Lung (tissue), 12 donors: ENCODE results near the gene ULK4. TPM values are rescaled to one million over a fixed set of nuclear protein-coding genes. Genes with fewer than 3 reads are reported as not detected.

Experiments used
- ATAC-seq: fragments of 200-7000 bp; cut with Tn5 transposase; one replicate; pipeline ENCODE4 v1.9.1; 2020; ENCODE audit warnings: moderate number of reproducible peaks; ENCODE audit not compliant: insufficient read depth, low FRiP score
- DNase-seq, 3 donors: peaks; one replicate each; pipeline ENCODE4 v3.0.0-alpha.2; 2013 to 2017
- H3K27ac ChIP-seq, 2 donors: one replicate each; pipeline ENCODE4 v1.5.1; 2013; ENCODE audit warnings: mild to moderate bottlenecking in 2 of 2, moderate library complexity in 2 of 2, control low read depth in 1 of 2, inconsistent platforms in 1 of 2, low read depth in 1 of 2, low read length in 1 of 2
- H3K27me3 ChIP-seq, 3 donors: one replicate each; pipeline ENCODE4 v1.5.1; 2013; ENCODE audit warnings: low read length in 2 of 3; ENCODE audit not compliant: control insufficient read depth in 3 of 3, insufficient read depth in 3 of 3
- H3K36me3 ChIP-seq, 4 donors: one replicate each; pipeline ENCODE4 v1.5.1; 2013; ENCODE audit warnings: low read length in 4 of 4, mild to moderate bottlenecking in 1 of 4, moderate library complexity in 1 of 4; ENCODE audit not compliant: control insufficient read depth in 4 of 4, insufficient read depth in 4 of 4
- H3K4me1 ChIP-seq, 5 donors: one replicate each; pipeline ENCODE4 v1.5.1; 2013; ENCODE audit warnings: low read length in 5 of 5, mild to moderate bottlenecking in 2 of 5, moderate library complexity in 1 of 5; ENCODE audit not compliant: control insufficient read depth in 5 of 5, insufficient read depth in 5 of 5
- H3K4me3 ChIP-seq: one replicate; pipeline ENCODE4 v1.5.1; 2013; ENCODE audit warnings: mild to moderate bottlenecking, control low read depth, moderate library complexity
- H3K9ac ChIP-seq, 2 donors: one replicate each; pipeline ENCODE4 v1.5.1; 2013; ENCODE audit warnings: low read length in 2 of 2, control low read depth in 1 of 2; ENCODE audit not compliant: insufficient read depth in 1 of 2
- H3K9me3 ChIP-seq, 4 donors: one replicate each; pipeline ENCODE4 v1.5.1; 2013; ENCODE audit warnings: low read length in 3 of 4, mild to moderate bottlenecking in 1 of 4, moderate library complexity in 1 of 4; ENCODE audit not compliant: control insufficient read depth in 4 of 4, insufficient read depth in 3 of 4
- CTCF ChIP-seq: IDR thresholded peaks from 2 replicates; pipeline ENCODE4 v1.5.1; 2012; ENCODE audit warnings: mild to moderate bottlenecking; ENCODE audit errors: control extremely low read depth, extremely low read depth
- WGBS, 2 donors: extraction: QIAGEN DNeasy Blood & Tissue Kit; methylation state at CpG; one replicate each; pipeline ENCODE4 v1.1.7; 2013; 5-methylcytosine and 5-hydroxymethylcytosine counted together
- polyA plus RNA-seq, 2 donors: library from polyadenylated mRNA; stranded (reverse); fragments of 200-250 nt; gene quantifications; one replicate each; pipeline ENCODE4 v1.2.1, GENCODE V29; 2013
- total RNA-seq, 2 donors: library from RNA; depleted of rRNA in 1 of 2; stranded (reverse); fragments of >200 nt in 1 of 2; gene quantifications; one replicate each; pipeline ENCODE4 v1.2.1, GENCODE V29; 2014 to 2021
- donor health status: control.
- donor health status: control.
- donor health status: Bipolar disorder and iron deficiency.
- donor health status: healthy.
- donor health status: DM: yes; HTN: yes; CAD: no.

Gene ULK4
- total and polyA plus RNA-seq, 4 donors, result 2.8 to 56.0 (median 12.6) TPM

- WGBS, 2 donors, result 94 to 100% methylated on average over 3 of the region's 3 CpGs
- no peak overlapping the region for H3K4me3 ChIP-seq
- H3K9ac ChIP-seq, result no peak overlapping the region
- H3K27me3 ChIP-seq, result no peaks in the 10 kb centered on the region
- ATAC-seq (no peak), DNase-seq (no peak)
- H3K4me1 ChIP-seq, result peaks cover 0 to 13% (median 0%) of the 10 kb centered on the region in 5 donors
- H3K36me3 ChIP-seq, result no peaks in the 10 kb centered on the region
- peaks cover 0 to 8% (median 0%) of the 10 kb centered on the region in 4 donors for H3K9me3 ChIP-seq
- TF ChIP-seq CTCF, result no peak
- no peak overlapping the region for H3K27ac ChIP-seq
These were observed 309.0 kb downstream of the ULK4 start for GRCh38 chr3:41652931-41653330.

- no peak for DNase-seq
- Histone ChIP-seq H3K4me1 (peaks cover 0 to 13% (median 0%) of the 10 kb centered on the region in 5 donors), H3K36me3 (no peaks in the 10 kb centered on the region), H3K9me3 (peaks cover 0 to 8% (median 0%) of the 10 kb centered on the region in 4 donors), H3K4me3 (no peak overlapping the region), H3K9ac (no peak overlapping the region), H3K27ac (no peak overlapping the region), H3K27me3 (no peaks in the 10 kb centered on the region)
- 62 to 90% methylated on average over 4 of the region's 4 CpGs for WGBS, 2 donors
- ATAC-seq, result no peak
- no peak for TF ChIP-seq CTCF
These were observed 309.4 kb downstream of the ULK4 start for GRCh38 chr3:41652506-41652905.

GRCh38 chr3:41651718-41652117 is 310.2 kb downstream of the ULK4 start:
- H3K4me3 ChIP-seq, result no peak overlapping the region
- H3K9me3 ChIP-seq, result peaks cover 0 to 8% (median 0%) of the 10 kb centered on the region in 4 donors
- TF ChIP-seq CTCF, result no peak
- no peak for DNase-seq
- no peak overlapping the region for H3K9ac ChIP-seq
- no peak overlapping the region for H3K27ac ChIP-seq
- no peaks in the 10 kb centered on the region for H3K36me3 ChIP-seq
- H3K27me3 ChIP-seq, result no peaks in the 10 kb centered on the region
- no peak for ATAC-seq
- H3K4me1 ChIP-seq, result peaks cover 0 to 13% (median 0%) of the 10 kb centered on the region in 5 donors

- no peaks in the 10 kb centered on the region for H3K27me3 ChIP-seq
- 96 to 99% methylated on average over 11 of the region's 11 CpGs for WGBS, 2 donors
- DNase-seq, result no peak
These were observed 311.5 kb downstream of the ULK4 start for GRCh38 chr3:41650406-41650805.

More at GRCh38 chr3:41650406-41650805, 311.5 kb downstream of the ULK4 start:
- H3K9me3 ChIP-seq, result peaks cover 0 to 8% (median 0%) of the 10 kb centered on the region in 4 donors
- no peak for TF ChIP-seq CTCF
- H3K4me1 ChIP-seq, result peaks cover 0 to 13% (median 0%) of the 10 kb centered on the region in 5 donors
- ATAC-seq, result no peak
- no peak overlapping the region for H3K27ac ChIP-seq
- no peaks in the 10 kb centered on the region for H3K36me3 ChIP-seq
- no peak overlapping the region for H3K9ac ChIP-seq
- H3K4me3 ChIP-seq, result no peak overlapping the region
